ENCODE results near the gene SH2D3A.

DNA sequence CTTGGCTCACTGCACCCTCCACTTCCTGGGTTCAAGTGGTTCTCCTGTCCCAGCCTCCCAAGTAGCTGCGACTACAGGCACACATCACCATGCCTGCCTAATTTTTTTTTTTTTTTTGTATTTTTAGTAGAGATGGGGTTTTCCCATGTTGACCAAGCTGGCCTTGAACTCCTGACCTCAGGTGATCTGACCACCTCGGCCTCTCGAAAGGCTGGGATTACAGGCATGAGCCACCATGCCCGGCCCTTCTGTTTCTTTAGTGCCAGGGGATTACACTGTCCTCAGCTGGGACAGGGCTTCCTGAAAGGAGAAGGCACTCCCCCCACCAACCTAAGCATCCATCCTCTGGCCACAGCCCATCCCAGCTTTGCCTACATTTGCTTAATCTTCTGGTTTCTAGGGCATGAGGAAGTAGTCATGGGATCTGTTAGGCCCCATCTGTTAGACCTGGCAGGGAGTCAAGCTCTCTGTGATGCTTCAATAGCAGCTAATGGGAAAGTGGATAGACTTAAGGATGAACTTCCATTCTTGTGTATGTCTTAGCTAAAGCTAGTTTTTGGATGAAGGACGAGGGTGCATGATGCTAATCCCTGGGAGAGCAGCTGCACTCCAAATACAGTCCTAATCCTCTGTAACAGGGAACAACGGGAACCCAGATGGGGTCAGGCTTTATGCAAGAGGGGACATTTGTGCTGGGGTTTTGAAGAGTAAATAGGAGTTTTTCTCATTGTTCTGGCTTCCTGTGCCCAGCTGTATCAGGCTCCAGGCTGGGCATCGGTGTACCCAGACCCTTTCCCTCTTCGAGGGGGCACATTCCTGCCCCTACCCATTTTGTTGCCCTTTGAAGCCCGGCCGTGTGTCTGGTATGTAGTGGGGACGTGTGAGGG, 7.8 kb upstream of the SH2D3A start:
- no peak for TF ChIP-seq TAF1 (IDR thresholded peaks at IDR 0.05; ENCODE audit: low read depth)
- TF ChIP-seq EP300 (IDR thresholded peaks at IDR 0.05; ENCODE audit: borderline replicate concordance) = no peak
- TF ChIP-seq RAD21 (IDR thresholded peaks at IDR 0.05; ENCODE audit: low read depth) = no peak
- TF ChIP-seq, protein P1, sequence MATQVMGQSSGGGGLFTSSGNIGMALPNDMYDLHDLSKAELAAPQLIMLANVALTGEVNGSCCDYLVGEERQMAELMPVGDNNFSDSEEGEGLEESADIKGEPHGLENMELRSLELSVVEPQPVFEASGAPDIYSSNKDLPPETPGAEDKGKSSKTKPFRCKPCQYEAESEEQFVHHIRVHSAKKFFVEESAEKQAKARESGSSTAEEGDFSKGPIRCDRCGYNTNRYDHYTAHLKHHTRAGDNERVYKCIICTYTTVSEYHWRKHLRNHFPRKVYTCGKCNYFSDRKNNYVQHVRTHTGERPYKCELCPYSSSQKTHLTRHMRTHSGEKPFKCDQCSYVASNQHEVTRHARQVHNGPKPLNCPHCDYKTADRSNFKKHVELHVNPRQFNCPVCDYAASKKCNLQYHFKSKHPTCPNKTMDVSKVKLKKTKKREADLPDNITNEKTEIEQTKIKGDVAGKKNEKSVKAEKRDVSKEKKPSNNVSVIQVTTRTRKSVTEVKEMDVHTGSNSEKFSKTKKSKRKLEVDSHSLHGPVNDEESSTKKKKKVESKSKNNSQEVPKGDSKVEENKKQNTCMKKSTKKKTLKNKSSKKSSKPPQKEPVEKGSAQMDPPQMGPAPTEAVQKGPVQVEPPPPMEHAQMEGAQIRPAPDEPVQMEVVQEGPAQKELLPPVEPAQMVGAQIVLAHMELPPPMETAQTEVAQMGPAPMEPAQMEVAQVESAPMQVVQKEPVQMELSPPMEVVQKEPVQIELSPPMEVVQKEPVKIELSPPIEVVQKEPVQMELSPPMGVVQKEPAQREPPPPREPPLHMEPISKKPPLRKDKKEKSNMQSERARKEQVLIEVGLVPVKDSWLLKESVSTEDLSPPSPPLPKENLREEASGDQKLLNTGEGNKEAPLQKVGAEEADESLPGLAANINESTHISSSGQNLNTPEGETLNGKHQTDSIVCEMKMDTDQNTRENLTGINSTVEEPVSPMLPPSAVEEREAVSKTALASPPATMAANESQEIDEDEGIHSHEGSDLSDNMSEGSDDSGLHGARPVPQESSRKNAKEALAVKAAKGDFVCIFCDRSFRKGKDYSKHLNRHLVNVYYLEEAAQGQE (IDR thresholded peaks at IDR 0.05; ENCODE audit: low read depth) = no peak
- no peak for TF ChIP-seq CEBPB (IDR thresholded peaks at IDR 0.05)
- TF ChIP-seq YY1 (IDR thresholded peaks at IDR 0.05; ENCODE audit: low read depth) = no peak
- no peak for TF ChIP-seq CREB1 (IDR thresholded peaks at IDR 0.05; ENCODE audit: low read depth)
- no peak for TF ChIP-seq ZBTB7A (IDR thresholded peaks at IDR 0.05; ENCODE audit: low read depth)
- TF ChIP-seq FOXM1 (IDR thresholded peaks at IDR 0.05; ENCODE audit: borderline replicate concordance, low read depth) = no peak
- TF ChIP-seq, protein P2, sequence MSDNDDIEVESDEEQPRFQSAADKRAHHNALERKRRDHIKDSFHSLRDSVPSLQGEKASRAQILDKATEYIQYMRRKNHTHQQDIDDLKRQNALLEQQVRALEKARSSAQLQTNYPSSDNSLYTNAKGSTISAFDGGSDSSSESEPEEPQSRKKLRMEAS (IDR thresholded peaks at IDR 0.05) = no peak
- TF ChIP-seq USF1 (IDR thresholded peaks at IDR 0.05) = no peak

Measured in Ishikawa (cell line).